NCI-H82 (cell line): ENCODE data around the gene ADK.

Source experiments
- DNase-seq: peaks from one replicate; lab custom pipeline; 2025; lab: John Stamatoyannopoulos, UW

ADK gene

DNA sequence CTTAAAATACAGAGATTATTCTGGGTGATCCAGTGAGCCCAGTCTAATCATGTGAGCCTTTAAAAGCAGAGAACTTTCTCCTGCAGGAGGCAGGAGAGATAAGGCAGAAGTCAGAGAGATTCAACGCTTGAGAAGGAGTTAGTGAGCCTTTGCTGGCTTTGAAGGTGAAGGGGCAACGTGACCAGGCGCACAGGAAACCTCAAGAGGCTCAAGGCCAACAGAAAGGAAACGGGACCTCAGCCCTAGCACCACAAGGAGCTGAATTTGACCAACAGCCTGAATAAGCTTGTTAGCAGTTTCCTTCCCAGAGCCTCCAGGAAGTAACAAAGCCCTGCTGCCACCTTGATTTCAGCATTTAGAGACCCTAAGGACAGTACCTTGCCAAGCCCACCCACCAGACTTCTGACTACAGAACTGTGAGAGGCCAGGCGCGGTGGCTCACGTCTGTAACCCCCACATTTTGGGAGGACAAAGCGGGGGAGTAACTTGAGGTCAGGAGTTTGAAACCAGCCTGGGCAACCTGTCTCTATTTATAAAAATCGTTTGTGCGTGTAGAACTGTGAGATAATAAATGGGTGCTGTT, 588.1 kb downstream of the ADK start:
- peak; percentile 22 for DNase-seq

GRCh38 chr10:74743401-74743800, 592.4 kb downstream of the ADK start:
- no peak for DNase-seq

DNA sequence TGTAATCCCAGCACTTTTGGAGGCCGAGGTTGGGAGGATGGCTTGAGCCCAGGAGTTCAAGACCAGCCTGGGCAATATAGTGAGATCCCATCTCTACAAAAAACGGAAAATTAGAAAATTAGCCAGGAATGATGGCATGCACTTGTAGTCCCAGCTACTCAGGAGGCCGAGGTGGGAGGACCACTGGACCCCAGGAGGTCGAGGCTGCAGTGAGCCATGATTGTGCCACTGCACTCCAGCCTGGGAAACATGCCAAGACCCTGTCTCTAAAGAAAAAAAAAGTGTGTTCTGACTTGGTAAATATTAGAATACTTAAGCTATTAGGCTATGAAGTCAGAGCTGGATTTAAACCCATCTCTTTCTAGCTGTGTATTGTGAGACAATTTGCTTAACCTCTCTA, 594.4 kb downstream of the ADK start:
- DNase-seq = no peak

DNA sequence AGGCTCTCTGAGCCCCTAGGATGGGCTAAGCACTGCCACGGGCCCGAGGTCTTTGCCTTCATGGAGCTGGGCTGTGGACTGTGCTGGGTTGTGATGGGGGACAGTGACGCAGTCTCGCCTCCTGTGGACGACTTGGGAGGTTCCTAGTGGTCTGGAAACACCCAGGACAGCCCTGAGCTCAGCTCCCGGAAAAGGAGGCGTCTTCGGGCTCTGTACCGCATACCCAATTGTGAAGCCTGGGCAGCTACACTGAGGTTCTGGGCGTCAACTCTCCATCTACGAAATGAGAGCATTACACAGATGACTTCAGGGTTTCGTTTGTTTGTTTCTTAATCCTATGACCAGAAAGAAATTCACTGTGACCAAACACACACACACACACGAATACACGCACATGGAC, 595.8 kb downstream of the ADK start:
- no peak for DNase-seq

- DNase-seq = no peak
These were observed 597.5 kb downstream of the ADK start for GRCh38 chr10:74748468-74749031.

DNA sequence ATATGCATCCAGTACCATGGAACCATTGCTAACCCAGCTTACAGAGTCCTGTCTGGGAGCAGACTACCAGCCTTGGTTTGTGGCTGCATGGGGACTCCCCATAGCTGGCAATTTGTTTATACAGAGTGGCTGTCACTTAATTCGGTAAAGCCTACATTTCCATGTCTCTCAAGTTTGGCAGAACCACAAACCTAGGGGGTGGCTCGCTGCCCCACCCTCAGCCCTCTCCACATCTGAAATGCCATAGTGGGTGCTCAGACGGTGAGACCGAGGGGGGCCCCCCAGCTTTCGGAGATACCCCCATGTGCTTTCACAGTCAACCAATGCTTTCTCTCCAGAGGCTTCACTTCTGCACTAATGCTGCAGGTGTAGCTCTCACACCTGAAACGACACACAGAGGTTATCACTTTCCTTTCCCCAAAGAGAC, 599.8 kb downstream of the ADK start:
- no peak for DNase-seq

DNA sequence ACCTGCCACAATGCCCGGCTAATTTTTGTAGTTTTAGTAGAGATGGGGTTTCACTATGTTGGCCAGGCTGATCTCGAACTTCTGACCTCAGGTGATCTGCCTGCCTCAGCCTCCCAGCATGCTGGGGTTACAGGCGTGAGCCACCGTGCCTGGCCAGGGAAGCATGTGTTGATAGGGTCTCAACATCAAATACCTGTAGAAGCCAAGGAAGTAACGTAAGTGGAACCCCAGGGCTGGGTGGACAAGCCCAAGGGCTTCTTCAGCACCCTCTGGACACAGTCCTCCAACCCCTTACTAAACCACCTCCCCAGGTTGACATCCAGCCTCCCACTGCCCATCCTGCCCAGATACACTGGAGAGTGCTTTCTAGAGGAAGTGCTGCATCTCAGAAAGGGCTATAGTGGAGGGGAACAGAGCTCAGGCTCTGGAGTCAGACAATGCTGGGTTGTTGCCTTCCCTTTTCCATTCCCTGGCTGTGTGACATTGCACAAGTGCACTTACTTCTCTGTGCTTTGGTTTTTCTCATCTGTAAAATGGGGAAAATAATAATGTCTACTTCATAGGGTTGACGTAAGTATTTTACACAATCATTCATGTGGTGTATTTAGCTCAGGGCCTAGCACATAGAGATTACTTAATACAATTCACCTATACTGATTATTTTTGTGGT, 601.5 kb downstream of the ADK start:
- no peak for DNase-seq

- no peak for DNase-seq
These were observed 602.6 kb downstream of the ADK start for GRCh38 chr10:74753442-74754211.

GRCh38 chr10:74754381-74754821, 603.4 kb downstream of the ADK start:
- DNase-seq = no peak

DNA sequence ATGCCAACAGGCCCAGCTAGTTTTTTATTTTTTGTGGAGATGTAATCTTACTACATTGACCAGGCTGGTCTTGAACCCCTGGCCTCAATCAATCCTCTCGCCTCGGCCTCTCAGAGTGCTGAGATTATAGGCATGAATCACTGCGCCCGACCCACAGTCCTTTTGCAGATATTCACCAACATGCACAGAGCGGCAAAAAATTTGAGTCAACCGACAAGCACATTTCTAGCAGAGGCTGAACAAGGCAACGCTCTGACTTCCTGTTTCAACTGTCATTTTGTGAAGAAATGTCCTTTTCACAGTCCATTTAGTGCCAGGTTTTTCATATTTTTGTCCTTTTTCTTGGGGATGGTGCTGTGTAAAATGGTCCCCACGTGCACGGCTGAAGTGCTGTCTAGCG, 604.3 kb downstream of the ADK start:
- DNase-seq = no peak
